ENCODE measurements around the gene SPRED3.
"Not testable (repeated sequence)": the region's sequence is repeated elsewhere in the genome, so short reads cannot be mapped to it uniquely, and the experiment has no call there.

The SPRED3 gene
- 1.4 to 2.3 reads per million in 2 donors for total RNA-seq

GRCh38 chr19:38388349-38389100, at the start of gene SPRED3:
SPRED3 (plus strand) TSS chr19:38388697; CDS start chr19:38390303, 1,606 bp downstream.
- no peak for DNase-seq

GRCh38 chr19:38339011-38339410, 49.5 kb upstream of the SPRED3 start:
- not testable (repeated sequence) for DNase-seq

- DNase-seq: no peak
These were observed 47.6 kb upstream of the SPRED3 start for GRCh38 chr19:38340927-38341326.

- DNase-seq: no peak
These were observed 41.7 kb upstream of the SPRED3 start for GRCh38 chr19:38346837-38347236.

- DNase-seq: no peak
These were observed 37.6 kb upstream of the SPRED3 start for GRCh38 chr19:38350883-38351282.

- DNase-seq: no peak
These were observed 36.6 kb upstream of the SPRED3 start for GRCh38 chr19:38351865-38352395.

- no peak for DNase-seq
These were observed 35.9 kb upstream of the SPRED3 start for GRCh38 chr19:38352611-38353010.

GRCh38 chr19:38355728-38356725, 32.5 kb upstream of the SPRED3 start:
- no peak for DNase-seq

GRCh38 chr19:38358071-38358470, 30.4 kb upstream of the SPRED3 start:
- no peak for DNase-seq

- no peak for DNase-seq
These were observed 29.1 kb upstream of the SPRED3 start for GRCh38 chr19:38359242-38360021.

GRCh38 chr19:38360351-38360750, 28.1 kb upstream of the SPRED3 start:
- no peak for DNase-seq

GRCh38 chr19:38360839-38361631, 27.5 kb upstream of the SPRED3 start:
- no peak for DNase-seq

GRCh38 chr19:38361633-38362075, 26.8 kb upstream of the SPRED3 start:
- DNase-seq: peak; percentile 46

GRCh38 chr19:38362076-38362945, 26.2 kb upstream of the SPRED3 start:
- peak; percentile 42 for DNase-seq

GRCh38 chr19:38362946-38363688, 25.4 kb upstream of the SPRED3 start:
- DNase-seq: not testable (repeated sequence)

- DNase-seq: no peak
These were observed 21.5 kb upstream of the SPRED3 start for GRCh38 chr19:38367041-38367440.

- DNase-seq: no peak
These were observed 18.9 kb upstream of the SPRED3 start for GRCh38 chr19:38369584-38369983.

- no peak for DNase-seq
These were observed 18.2 kb upstream of the SPRED3 start for GRCh38 chr19:38370299-38370698.

- no peak for DNase-seq
These were observed 17.4 kb upstream of the SPRED3 start for GRCh38 chr19:38371081-38371480.

- no peak for DNase-seq
These were observed 14.6 kb upstream of the SPRED3 start for GRCh38 chr19:38373907-38374331.

Measured in activated gamma-delta T cell (primary cell).